Kidney tubule cell (primary cell): ENCODE measurements around the gene ADCY6.

Source experiments
- DNase-seq: peaks from one replicate; pipeline ENCODE4 v3.0.0-alpha.2; 2018; ENCODE audit warnings: low spot score

ADCY6 gene

DNA sequence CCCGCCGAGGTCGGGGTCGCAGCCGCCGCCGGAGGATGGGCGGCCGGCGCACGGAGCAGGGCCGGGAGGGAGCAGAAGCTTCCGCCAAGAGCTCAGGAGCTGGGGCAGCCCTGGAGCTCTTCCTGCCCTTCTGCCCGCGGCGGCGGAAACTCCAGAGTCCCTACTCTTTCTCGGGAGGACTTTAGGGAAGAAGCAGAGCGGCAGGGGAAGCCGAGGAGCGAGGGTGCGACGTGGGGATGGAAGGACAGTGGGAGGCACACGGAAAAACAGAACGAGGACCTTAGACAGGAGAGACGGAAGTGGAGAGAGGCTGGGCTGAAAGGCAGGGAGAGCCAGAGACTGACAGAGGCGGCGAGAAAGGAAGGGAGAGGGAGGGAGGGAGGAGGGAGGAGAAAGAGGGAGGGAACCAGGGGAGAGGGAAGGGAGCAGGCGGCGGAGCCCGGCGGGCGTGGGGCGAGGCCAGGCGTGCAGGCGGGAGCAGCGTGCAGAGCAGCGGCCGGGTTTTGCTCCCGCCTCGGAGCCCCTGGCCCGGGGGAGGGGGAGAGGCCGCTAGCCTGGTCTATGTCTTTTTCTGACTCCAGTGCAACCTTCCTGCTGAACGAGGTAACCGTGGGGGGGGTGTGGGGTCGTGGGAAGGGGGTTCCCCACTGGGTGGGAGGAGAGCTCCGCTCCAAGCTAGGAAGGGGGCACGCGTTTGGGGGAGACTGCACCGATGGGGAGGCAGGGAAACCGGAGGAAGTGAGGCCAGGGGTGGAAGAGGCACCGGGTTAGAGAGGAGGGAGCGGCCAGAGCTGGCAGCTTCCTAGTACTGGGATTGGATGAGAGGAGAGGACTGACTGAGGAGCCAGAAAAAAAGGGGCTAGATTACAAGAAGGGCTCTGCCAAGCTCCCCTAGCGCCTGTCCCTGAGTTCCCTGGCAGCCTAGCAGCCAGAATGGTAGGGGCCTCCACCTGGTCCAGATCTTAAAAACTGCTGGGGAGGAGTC lies 26.5 kb upstream of the ADCY6 start:
- peak; percentile 83 for DNase-seq

- DNase-seq, result peak; percentile 83
Observed at GRCh38 chr12:48814262-48815125, 25.6 kb upstream of the ADCY6 start.

DNA sequence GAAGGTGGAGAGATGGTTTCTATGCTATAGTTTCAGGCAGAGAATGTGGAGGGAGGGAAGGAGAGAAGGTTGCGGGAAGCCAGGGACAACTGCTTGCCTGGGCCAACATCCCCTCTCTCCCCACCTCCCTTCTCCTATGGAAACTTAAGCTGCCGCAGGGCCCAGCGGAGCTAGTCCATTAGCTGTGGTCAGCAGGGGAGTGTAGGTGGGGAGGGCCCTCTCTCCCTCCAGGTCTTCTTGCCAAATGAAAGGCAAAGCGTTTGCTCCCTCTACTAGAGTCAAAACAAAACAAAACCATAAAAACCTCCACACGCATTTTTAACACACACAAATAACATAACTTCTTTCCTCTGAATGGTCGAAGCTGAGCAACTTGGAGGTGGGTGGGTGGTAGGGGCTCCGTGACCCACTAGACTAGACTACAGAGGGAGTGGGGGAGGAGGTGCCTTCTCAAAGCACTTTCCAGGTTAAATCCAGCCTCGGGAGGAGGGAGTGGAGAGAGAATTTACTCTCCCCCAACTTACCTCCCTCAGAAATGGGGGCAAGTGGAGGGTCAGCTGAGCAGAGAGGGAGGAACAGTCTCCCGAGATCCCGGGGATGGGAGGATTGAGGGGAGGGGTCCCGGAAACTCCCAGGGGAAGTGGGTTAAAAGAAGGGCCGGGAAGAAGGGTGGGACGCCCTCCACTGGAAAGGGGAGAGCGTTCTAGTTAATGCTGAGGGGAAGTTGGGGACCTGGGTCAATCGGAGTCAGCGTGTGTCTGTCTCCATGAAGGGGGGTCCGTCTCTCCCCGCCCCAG lies 24.8 kb upstream of the ADCY6 start:
- no peak for DNase-seq

- DNase-seq, result no peak
Observed at GRCh38 chr12:48812389-48812788, 23.5 kb upstream of the ADCY6 start.

DNA sequence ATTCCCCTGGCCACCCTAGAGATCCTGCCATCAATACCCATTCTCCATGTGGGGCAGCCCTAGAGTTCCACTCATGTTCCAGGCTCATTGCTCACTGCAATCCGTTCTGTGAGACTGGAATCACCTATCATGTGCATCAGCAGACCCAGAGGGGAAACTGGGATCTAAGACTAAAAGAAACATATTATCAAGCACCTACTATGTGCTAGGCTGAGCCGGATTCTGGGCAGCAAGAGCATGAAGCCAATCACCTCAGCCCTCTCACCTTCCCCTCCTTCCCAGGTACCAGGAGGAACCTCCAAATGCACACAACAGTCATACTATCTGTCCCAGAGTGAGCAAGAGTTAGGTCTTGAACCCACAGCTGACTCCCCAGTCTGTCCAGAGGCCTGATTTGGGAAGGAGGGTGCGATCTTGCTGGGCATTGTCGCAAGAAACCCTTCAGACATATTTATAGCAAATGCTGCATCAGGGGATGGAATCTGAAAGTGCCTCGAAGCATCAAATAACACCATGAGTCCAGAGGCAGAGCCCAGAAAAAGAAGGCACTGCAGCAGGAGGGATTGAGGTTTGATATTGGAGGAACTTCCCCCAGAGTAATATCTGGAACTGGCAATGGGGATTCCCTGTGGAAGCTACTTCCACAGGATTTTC lies 22.7 kb upstream of the ADCY6 start:
- no peak for DNase-seq

DNA sequence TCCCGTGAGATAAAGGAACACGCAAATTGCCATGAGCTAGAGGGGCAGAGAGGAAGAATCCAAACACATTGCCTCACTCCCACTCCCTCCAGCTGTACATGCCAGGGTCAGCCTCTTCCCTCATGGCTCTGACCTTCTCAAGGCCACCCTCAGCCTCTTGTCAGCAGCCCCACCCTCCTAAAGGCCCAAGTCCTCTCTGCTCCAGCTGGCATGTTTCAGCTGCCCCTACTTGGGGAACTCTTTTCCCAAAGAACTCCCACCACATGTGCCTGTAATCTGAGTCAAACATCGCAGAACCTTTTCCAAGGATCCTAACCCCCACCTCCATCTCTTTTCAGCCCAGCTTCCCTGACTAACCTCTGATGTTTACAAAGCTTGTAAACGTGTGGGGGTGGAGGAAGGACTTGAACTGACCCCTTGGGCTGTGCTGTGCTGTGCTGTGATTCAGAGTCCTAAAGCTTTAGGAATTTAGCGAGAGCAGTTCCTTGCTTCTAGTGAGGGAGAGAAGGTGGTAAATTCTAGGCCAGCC lies 22.1 kb upstream of the ADCY6 start:
- peak; percentile 65 for DNase-seq

GRCh38 chr12:48807981-48808380 lies 19.1 kb upstream of the ADCY6 start:
- no peak for DNase-seq

DNA sequence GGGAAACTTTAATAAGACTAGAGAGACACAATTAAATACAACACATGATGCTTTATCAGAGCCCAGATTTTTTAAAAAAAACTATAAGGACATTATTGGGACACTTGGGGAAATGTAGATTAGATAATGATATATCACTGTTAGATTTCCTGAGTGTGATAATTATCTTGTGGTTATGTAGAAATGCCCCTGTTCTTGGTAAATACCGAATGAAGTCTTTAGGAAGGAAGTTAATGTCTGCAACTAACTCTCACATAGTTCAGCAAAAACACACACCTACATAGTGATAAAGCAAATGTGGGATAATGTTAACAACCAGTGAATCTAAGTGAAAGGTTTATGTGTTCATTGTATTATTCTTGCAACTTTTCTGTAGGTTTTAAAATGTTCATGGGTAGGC lies 14.8 kb upstream of the ADCY6 start:
- DNase-seq, result no peak

- DNase-seq, result no peak
Observed at GRCh38 chr12:48800971-48801370, 12.1 kb upstream of the ADCY6 start.

- DNase-seq, result no peak
Observed at GRCh38 chr12:48800457-48800856, 11.6 kb upstream of the ADCY6 start.

DNA sequence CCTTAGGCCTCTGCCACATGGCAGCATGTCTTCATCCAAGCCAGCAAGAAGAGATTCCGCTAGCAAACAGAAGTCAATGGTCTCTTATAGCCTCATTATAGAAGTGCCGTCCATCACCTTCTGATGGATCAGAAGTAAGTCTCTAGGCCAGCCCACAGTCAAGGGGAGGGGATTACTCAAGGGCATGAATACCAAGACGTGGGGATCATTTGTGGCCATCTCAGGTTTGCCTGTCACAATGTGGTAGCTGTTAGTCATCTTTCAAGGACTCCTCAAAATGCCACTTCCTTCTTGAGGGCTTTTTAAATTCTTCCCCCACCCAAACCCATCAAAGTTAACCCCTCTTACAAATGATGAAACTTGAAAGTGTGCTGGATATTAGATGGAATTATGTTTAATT lies 8.1 kb upstream of the ADCY6 start:
- DNase-seq, result peak; percentile 49

- DNase-seq, result peak; percentile 79
Observed at GRCh38 chr12:48795550-48796455, 6.9 kb upstream of the ADCY6 start.

DNA sequence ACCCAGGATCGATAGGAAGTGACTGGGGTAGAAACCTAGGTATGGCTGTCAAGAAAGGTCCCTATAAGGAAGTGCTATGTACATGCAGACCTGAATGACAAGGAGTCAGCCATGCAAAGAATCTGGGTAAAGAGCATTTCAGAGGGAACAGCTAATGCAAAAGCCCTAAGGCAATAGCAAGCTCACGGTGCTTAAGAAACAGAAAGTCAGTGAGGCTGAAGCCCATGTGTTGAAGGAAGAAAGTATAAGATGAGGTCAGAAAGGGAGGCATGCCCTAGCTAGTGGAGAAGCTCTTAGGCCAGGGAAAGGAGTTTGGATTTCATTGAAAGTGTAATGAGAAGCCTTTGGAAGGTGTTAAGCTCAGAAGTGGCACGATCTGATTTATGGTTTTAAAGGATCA lies 6.0 kb upstream of the ADCY6 start:
- DNase-seq, result peak; percentile 85

DNA sequence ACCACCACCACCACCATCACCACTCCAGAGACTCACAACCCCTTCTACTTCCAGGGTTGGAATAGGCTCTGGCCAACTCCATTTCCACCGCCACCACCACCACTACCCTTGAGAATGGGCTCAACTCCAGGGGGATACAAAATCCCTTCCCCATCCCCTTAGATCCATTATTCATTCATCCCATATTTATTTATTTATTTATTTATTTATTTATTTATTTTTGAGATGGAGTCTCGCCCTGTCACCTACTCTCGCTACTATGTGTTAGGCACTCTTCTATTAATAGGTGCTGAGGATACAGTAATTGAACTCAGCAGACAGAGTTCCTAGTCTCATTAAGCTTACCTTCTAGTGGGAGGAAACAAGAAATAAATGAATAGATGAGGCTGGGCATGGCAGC lies 4.8 kb upstream of the ADCY6 start:
- DNase-seq, result no peak

DNA sequence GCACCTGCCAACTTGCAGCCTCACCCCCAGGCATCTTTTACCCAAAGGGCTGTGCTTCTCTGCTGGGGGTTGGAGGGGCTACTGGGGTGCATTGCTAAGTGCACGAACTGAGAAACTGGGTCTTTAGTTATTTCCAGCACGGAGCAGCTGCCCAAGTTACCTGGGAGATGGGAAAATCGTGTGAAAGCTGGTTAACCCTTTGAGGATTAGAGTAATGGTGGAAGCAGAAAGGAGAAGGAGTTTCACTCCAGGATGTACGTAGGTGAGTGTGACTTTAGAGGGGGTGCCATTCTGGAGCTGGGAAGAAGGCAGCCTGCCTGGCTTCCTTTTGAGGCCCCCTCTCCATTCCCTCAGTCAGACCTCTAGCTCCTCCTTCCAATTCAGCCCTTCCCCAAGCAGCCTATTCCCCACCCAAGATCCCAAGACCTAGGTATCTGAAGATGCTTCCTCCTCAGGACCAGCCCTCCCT lies 1.0 kb upstream of the ADCY6 start:
- no peak for DNase-seq

- DNase-seq, result peak; percentile 11
Observed at GRCh38 chr12:48788524-48788853, 400 bp downstream of the ADCY6 start.

DNA sequence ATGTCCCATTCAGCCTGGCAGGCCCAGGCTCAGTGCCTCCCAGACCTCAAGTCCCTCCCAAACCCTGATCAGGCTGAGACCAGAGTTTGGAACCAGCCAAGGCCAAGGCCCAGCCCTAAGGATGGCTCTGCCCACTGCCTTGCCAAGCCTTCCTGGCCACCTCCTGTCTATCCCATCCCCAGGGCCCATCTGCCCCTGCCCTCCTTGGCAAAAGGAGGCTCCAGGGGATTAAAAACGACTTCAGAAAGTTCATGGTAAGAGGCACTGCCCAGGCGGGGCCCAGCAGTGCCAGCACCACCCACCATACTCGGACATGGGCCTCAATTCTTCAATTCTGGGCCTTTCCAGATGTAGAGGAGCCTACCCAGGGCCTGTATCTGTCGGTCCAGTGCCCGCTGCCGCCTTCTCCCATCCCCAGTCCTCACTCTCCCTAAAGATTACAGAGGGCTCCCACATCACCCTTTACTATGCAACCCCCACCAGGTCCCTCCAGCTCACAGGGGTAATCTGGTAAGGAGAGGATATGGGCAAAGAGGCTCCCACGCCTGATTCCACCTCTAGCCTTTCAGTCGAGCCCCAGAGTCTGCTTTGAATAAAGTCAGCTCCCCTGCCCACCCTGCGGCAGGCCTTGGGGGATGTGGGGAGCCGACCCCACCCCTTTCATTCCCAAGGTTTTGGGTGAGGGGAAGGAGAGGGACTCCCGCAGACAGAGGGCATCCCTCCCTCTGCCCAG lies 932 bp downstream of the ADCY6 start:
- peak; percentile 12 for DNase-seq

GRCh38 chr12:48786591-48787544 lies 2.0 kb downstream of the ADCY6 start:
- no peak for DNase-seq
